H9 (cell line): ENCODE results near the gene LY6G5C. TPM values are rescaled to one million over a fixed set of nuclear protein-coding genes. Genes with fewer than 3 reads are reported as not detected.

Source experiments
- DNase-seq: peaks from one replicate; pipeline ENCODE4 v3.0.0-alpha.2; 2017
- H2AFZ ChIP-seq: one replicate; pipeline ENCODE4 v1.6.1; 2013; ENCODE audit warnings: mild to moderate bottlenecking, low read length, control low read depth, moderate library complexity
- H2AK5ac ChIP-seq: 2 replicates; pipeline ENCODE4 v1.6.1; 2013; ENCODE audit warnings: low read length, control low read depth, mixed read lengths; ENCODE audit not compliant: insufficient read length
- H2BK120ac ChIP-seq: one replicate; pipeline ENCODE4 v1.6.1; 2013; ENCODE audit warnings: low read depth, mild to moderate bottlenecking, low read length, control low read depth, inconsistent platforms; ENCODE audit not compliant: poor library complexity, severe bottlenecking
- H2BK12ac ChIP-seq: 2 replicates; pipeline ENCODE4 v1.6.1; 2013; ENCODE audit warnings: low read length, control low read depth, mixed read lengths, low read depth; ENCODE audit not compliant: insufficient read length
- H2BK15ac ChIP-seq: 2 replicates; pipeline ENCODE4 v1.6.1; 2013; ENCODE audit warnings: low read depth, low read length, control low read depth
- H2BK20ac ChIP-seq: one replicate; pipeline ENCODE4 v1.6.1; 2013; ENCODE audit warnings: low read depth, mild to moderate bottlenecking, low read length, control low read depth, inconsistent platforms; ENCODE audit not compliant: poor library complexity, severe bottlenecking
- H2BK5ac ChIP-seq: 2 replicates; pipeline ENCODE4 v1.6.1; 2013; ENCODE audit warnings: low read length, control low read depth, mixed read lengths; ENCODE audit not compliant: insufficient read length
- H3K14ac ChIP-seq: 2 replicates; pipeline ENCODE4 v1.6.1; 2013; ENCODE audit warnings: low read length, control low read depth; ENCODE audit not compliant: insufficient read depth
- H3K18ac ChIP-seq: 2 replicates; pipeline ENCODE4 v1.6.1; 2013; ENCODE audit warnings: low read depth, mild to moderate bottlenecking, mixed read lengths, low read length, control low read depth; ENCODE audit not compliant: insufficient read length
- H3K23ac ChIP-seq: 2 replicates; pipeline ENCODE4 v1.6.1; 2013; ENCODE audit warnings: low read length, control low read depth, mixed read lengths, low read depth; ENCODE audit not compliant: insufficient read length
- H3K23me2 ChIP-seq: 2 replicates; pipeline ENCODE4 v1.6.1; 2013; ENCODE audit warnings: low read depth, mild to moderate bottlenecking, mixed read lengths, low read length, control low read depth; ENCODE audit not compliant: insufficient read length, poor library complexity, severe bottlenecking
- H3K27ac ChIP-seq: 2 replicates; pipeline ENCODE4 v1.5.1; 2013; ENCODE audit warnings: low read length, control low read depth, mixed read lengths, low read depth; ENCODE audit not compliant: insufficient read length
- H3K27me3 ChIP-seq: 2 replicates; pipeline ENCODE4 v1.6.1; 2013; ENCODE audit warnings: low read length, control low read depth, inconsistent platforms; ENCODE audit not compliant: insufficient read depth
- H3K4ac ChIP-seq: 2 replicates; pipeline ENCODE4 v1.6.1; 2013; ENCODE audit warnings: low read depth, mild to moderate bottlenecking, control low read depth, inconsistent platforms, low read length, moderate library complexity
- H3K4me1 ChIP-seq: 2 replicates; pipeline ENCODE4 v1.6.1; 2013; ENCODE audit warnings: low read length, control low read depth, inconsistent platforms; ENCODE audit not compliant: insufficient read depth
- H3K4me2 ChIP-seq: 2 replicates; pipeline ENCODE4 v1.6.1; 2013; ENCODE audit warnings: low read length, control low read depth, mixed read lengths; ENCODE audit not compliant: insufficient read length, insufficient read depth
- H3K56ac ChIP-seq: 2 replicates; pipeline ENCODE4 v1.6.1; 2013; ENCODE audit warnings: low read depth, mild to moderate bottlenecking, mixed read lengths, low read length, control low read depth; ENCODE audit not compliant: insufficient read length
- H3K79me1 ChIP-seq: 2 replicates; pipeline ENCODE4 v1.6.1; 2013; ENCODE audit warnings: low read depth, mild to moderate bottlenecking, moderate library complexity, low read length, control low read depth, inconsistent platforms; ENCODE audit not compliant: insufficient read depth, poor library complexity, severe bottlenecking
- H3K79me2 ChIP-seq: 2 replicates; pipeline ENCODE4 v1.6.1; 2013; ENCODE audit warnings: low read length, control low read depth, inconsistent platforms; ENCODE audit not compliant: insufficient read depth
- H3K9ac ChIP-seq: 2 replicates; pipeline ENCODE4 v1.6.1; 2013; ENCODE audit warnings: low read length, control low read depth, mixed read lengths; ENCODE audit not compliant: insufficient read length; ENCODE audit errors: extremely low read depth
- H3K9me3 ChIP-seq: one replicate; pipeline ENCODE4 v1.6.1; 2013; ENCODE audit warnings: low read depth, low read length, inconsistent platforms; ENCODE audit not compliant: control insufficient read depth
- H3T11ph ChIP-seq: one replicate; pipeline ENCODE4 v1.6.1; 2013; ENCODE audit warnings: mild to moderate bottlenecking, low read length, control low read depth, inconsistent platforms
- H4K20me1 ChIP-seq: one replicate; pipeline ENCODE4 v1.6.1; 2013; ENCODE audit not compliant: control insufficient read depth, insufficient read length, insufficient read depth
- H4K5ac ChIP-seq: 2 replicates; pipeline ENCODE4 v1.6.1; 2013; ENCODE audit warnings: low read depth, mild to moderate bottlenecking, mixed read lengths, low read length, control low read depth; ENCODE audit not compliant: insufficient read length
- H4K8ac ChIP-seq: replicated peaks from 2 replicates; pipeline ENCODE4 v1.6.1; 2013; ENCODE audit warnings: low read length, control low read depth, mixed read lengths, low read depth; ENCODE audit not compliant: insufficient read length
- H4K91ac ChIP-seq: 2 replicates; pipeline ENCODE4 v1.6.1; 2013; ENCODE audit warnings: low read depth, mild to moderate bottlenecking, moderate library complexity, mixed read lengths, low read length, control low read depth; ENCODE audit not compliant: insufficient read length
- H3K27ac Mint-ChIP-seq, 3 experiments: 2 replicates in 2 of 3; 3 replicates in 1 of 3; pipeline ENCODE4 v1.8.0; 2020 to 2021; ENCODE audit warnings: mixed read lengths in 3 of 3, mild to moderate bottlenecking in 1 of 3, moderate library complexity in 1 of 3
- H3K27me3 Mint-ChIP-seq: 2 replicates; pipeline ENCODE4 v1.8.0; 2021; ENCODE audit warnings: low read depth, mild to moderate bottlenecking, moderate library complexity, mixed read lengths
- H3K36me3 Mint-ChIP-seq, 3 experiments: 2 replicates in 2 of 3; 3 replicates in 1 of 3; pipeline ENCODE4 v1.8.0; 2020 to 2021; ENCODE audit warnings: low read depth in 3 of 3, mixed read lengths in 3 of 3; ENCODE audit not compliant: insufficient read depth in 1 of 3
- H3K4me1 Mint-ChIP-seq, 2 experiments: 2 replicates each; pipeline ENCODE4 v1.8.0; 2020; ENCODE audit warnings: mixed read lengths in 2 of 2
- H3K4me3 Mint-ChIP-seq, 2 experiments: 2 replicates in 1 of 2; 3 replicates in 1 of 2; pipeline ENCODE4 v1.8.0; 2020 to 2021; ENCODE audit warnings: mild to moderate bottlenecking in 2 of 2, mixed read lengths in 2 of 2, moderate library complexity in 1 of 2
- H3K9me3 Mint-ChIP-seq, 2 experiments: 2 replicates in 1 of 2; 3 replicates in 1 of 2; pipeline ENCODE4 v1.8.0; 2020; ENCODE audit warnings: mild to moderate bottlenecking in 2 of 2, mixed read lengths in 2 of 2, moderate library complexity in 1 of 2
- WGBS: extraction: QIAGEN DNeasy Blood & Tissue Kit; methylation state at CpG from one replicate; pipeline ENCODE4 v1.1.7; 2013; ENCODE audit warnings: missing lambda C conversion rate, low lambda C conversion rate, mixed read lengths; ENCODE audit not compliant: insufficient read length; ENCODE audit errors: extremely low coverage; 5-methylcytosine and 5-hydroxymethylcytosine counted together
- total RNA-seq: library from RNA; stranded (reverse); gene quantifications from 2 replicates; pipeline ENCODE4 v1.2.1, GENCODE V29; 2021
- TF ChIP-seq, protein P1 (sequence below): fragments of 200-600 bp; sonication (generic); conservative IDR thresholded peaks from 3 replicates; pipeline ENCODE4 v1.8.0; 2021; ENCODE audit warnings: antibody characterized with exemption, mild to moderate bottlenecking

Gene LY6G5C
- total RNA-seq, 1 experiment from 2014 or later = 2.2 TPM

DNA sequence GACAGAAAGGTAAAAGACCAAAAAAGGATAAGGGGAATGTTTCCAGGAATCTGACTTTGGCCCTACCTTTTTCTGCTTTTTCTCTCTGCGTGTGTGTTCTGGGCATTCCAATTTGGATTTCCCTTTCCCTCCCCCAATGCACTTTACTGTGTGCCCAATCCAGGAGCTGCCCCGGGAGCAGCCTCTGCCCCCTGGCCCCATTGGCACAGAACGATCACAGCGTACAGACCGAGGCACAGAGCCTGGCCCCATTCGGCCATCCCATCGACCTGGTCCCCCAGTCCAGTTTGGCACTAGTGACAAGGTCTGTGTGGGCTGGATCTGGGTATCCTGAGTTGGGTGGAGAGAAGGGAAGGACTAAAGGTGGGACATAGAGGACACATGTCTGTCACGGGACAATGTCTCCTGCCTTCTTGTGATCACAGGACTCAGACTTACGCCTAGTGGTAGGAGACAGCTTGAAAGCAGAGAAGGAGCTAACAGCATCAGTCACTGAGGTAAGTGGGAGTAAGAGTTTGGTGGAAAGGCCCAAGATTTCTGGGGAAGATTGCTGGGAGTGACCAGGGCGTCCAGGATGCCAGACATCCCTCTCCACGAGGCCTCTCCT lies 45.8 kb downstream of the LY6G5C start:
- H3K18ac ChIP-seq = no peak overlapping the region
- no peak overlapping the region for H3K23ac ChIP-seq
- no peak overlapping the region for H2AFZ ChIP-seq
- no peak for DNase-seq
- H4K20me1 ChIP-seq = peaks cover 2% of the 10 kb centered on the region
- no CpG with 5 or more reads among the region's 11 CpGs for WGBS
- H3K4me1 ChIP-seq = no peaks in the 10 kb centered on the region
- H3K9me3 ChIP-seq = no peaks in the 10 kb centered on the region
- H2BK20ac ChIP-seq = no peak overlapping the region
- no peak overlapping the region for H4K91ac ChIP-seq
- no peak overlapping the region for H3K56ac ChIP-seq
- no peak overlapping the region for H3K14ac ChIP-seq
- H3K27ac ChIP-seq = no peak overlapping the region
- H2AK5ac ChIP-seq = no peak overlapping the region
- no peaks in the 10 kb centered on the region for H3K27me3 ChIP-seq
- H3K23me2 ChIP-seq = no peaks in the 10 kb centered on the region
- no peak overlapping the region for H4K5ac ChIP-seq
- Mint-ChIP-seq H3K36me3 (peaks cover 61 to 94% (median 88%) of the 10 kb centered on the region in 3 experiments), H3K9me3 (no peaks in the 10 kb centered on the region), H3K4me3 (no peak overlapping the region), H3K27me3 (no peaks in the 10 kb centered on the region), H3K4me1 (0 out of 4 replicates have a peak, but pooled peaks cover 0 to 3% of the 10 kb centered on the region in 2 experiments), H3K27ac (peak overlapping the region in 1 of 3 experiments; percentile 50; a peak in 3 of 7 replicates)
- H4K8ac ChIP-seq = no peak overlapping the region
- no peaks in the 10 kb centered on the region for H3K79me2 ChIP-seq
- TF ChIP-seq, protein P1, sequence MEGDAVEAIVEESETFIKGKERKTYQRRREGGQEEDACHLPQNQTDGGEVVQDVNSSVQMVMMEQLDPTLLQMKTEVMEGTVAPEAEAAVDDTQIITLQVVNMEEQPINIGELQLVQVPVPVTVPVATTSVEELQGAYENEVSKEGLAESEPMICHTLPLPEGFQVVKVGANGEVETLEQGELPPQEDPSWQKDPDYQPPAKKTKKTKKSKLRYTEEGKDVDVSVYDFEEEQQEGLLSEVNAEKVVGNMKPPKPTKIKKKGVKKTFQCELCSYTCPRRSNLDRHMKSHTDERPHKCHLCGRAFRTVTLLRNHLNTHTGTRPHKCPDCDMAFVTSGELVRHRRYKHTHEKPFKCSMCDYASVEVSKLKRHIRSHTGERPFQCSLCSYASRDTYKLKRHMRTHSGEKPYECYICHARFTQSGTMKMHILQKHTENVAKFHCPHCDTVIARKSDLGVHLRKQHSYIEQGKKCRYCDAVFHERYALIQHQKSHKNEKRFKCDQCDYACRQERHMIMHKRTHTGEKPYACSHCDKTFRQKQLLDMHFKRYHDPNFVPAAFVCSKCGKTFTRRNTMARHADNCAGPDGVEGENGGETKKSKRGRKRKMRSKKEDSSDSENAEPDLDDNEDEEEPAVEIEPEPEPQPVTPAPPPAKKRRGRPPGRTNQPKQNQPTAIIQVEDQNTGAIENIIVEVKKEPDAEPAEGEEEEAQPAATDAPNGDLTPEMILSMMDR = no peak
- H3K4me2 ChIP-seq = no peak overlapping the region
- H3K79me1 ChIP-seq = no peaks in the 10 kb centered on the region
- no peak overlapping the region for H3K9ac ChIP-seq
- H3T11ph ChIP-seq = no peak overlapping the region
- no peak overlapping the region for H2BK5ac ChIP-seq
- no peak overlapping the region for H2BK120ac ChIP-seq
- H2BK15ac ChIP-seq = no peak overlapping the region
- no peak overlapping the region for H3K4ac ChIP-seq
- no peak overlapping the region for H2BK12ac ChIP-seq
